ENCODE results near the gene ST8SIA4. TPM values are rescaled to one million over a fixed set of nuclear protein-coding genes. Genes with fewer than 3 reads are reported as not detected.

Gene ST8SIA4
- total and polyA plus RNA-seq, 2 experiments from 2014 or later, result 3.1 to 6.0 TPM

- no peaks in the 10 kb centered on the region for H4K20me1 ChIP-seq (ENCODE audit: insufficient read depth, poor library complexity, severe bottlenecking)
- no peak overlapping the region for H3K27ac ChIP-seq
- H3K4me3 ChIP-seq, result peak overlapping the region; percentile 40
- 2% methylated on average over 14 of the region's 14 CpGs for WGBS (ENCODE audit: low lambda C conversion rate, missing lambda C conversion rate)
- no peaks in the 10 kb centered on the region for H3K4me1 ChIP-seq (ENCODE audit: insufficient read depth)
- H3K27me3 ChIP-seq, result peaks cover 10% of the 10 kb centered on the region
- no peaks in the 10 kb centered on the region for H3K9me3 ChIP-seq (ENCODE audit: low read depth)
- peak overlapping the region; percentile 86 for H2AFZ ChIP-seq
- no peaks in the 10 kb centered on the region for H3K9me2 ChIP-seq (replicated peaks; ENCODE audit: insufficient read depth)
- H3K79me2 ChIP-seq, result no peaks in the 10 kb centered on the region
- H3K4me2 ChIP-seq, result peak overlapping the region; percentile 93
- H3K36me3 ChIP-seq (replicated peaks; ENCODE audit: insufficient read depth, low read depth), result no peaks in the 10 kb centered on the region
- TF ChIP-seq EZH2phosphoT487 (IDR thresholded peaks at IDR 0.05; ENCODE audit: low read depth, severe bottlenecking, unreplicated experiment) (no peak), CTCF (IDR thresholded peaks at IDR 0.05; ENCODE audit: poor library complexity) (no peak), EZH2 (IDR thresholded peaks at IDR 0.05; ENCODE audit: borderline replicate concordance) (no peak)
- DNase-seq (ENCODE audit: low spot score), result peak; percentile 3
These were observed 543 bp downstream of the ST8SIA4 start for GRCh38 chr5:100902440-100903038.

GRCh38 chr5:100901821-100902341 is 1.2 kb downstream of the ST8SIA4 start:
- Histone ChIP-seq H4K20me1 (ENCODE audit: insufficient read depth, poor library complexity, severe bottlenecking) (no peaks in the 10 kb centered on the region), H3K9me3 (ENCODE audit: low read depth) (no peaks in the 10 kb centered on the region), H3K27ac (peak overlapping the region; percentile 14), H2AFZ (peak overlapping the region; percentile 86), H3K27me3 (peaks cover 10% of the 10 kb centered on the region), H3K9me2 (replicated peaks; ENCODE audit: insufficient read depth) (no peaks in the 10 kb centered on the region), H3K4me2 (peak overlapping the region; percentile 93), H3K4me3 (peak overlapping the region; percentile 40), H3K36me3 (replicated peaks; ENCODE audit: insufficient read depth, low read depth) (no peaks in the 10 kb centered on the region), H3K79me2 (no peaks in the 10 kb centered on the region), H3K4me1 (ENCODE audit: insufficient read depth) (no peaks in the 10 kb centered on the region)
- TF ChIP-seq CTCF (IDR thresholded peaks at IDR 0.05; ENCODE audit: poor library complexity), result no peak
- TF ChIP-seq EZH2phosphoT487 (IDR thresholded peaks at IDR 0.05; ENCODE audit: low read depth, severe bottlenecking, unreplicated experiment), result no peak
- no peak for TF ChIP-seq EZH2 (IDR thresholded peaks at IDR 0.05; ENCODE audit: borderline replicate concordance)
- 12% methylated on average over 9 of the region's 9 CpGs for WGBS (ENCODE audit: low lambda C conversion rate, missing lambda C conversion rate)
- DNase-seq (ENCODE audit: low spot score), result peak; percentile 12

GRCh38 chr5:100900796-100901781 is 2.0 kb downstream of the ST8SIA4 start:
- H3K4me1 ChIP-seq (ENCODE audit: insufficient read depth), result no peaks in the 10 kb centered on the region
- DNase-seq (ENCODE audit: low spot score), result peak; percentile 70
- 3% methylated on average over 43 of the region's 47 CpGs for WGBS (ENCODE audit: low lambda C conversion rate, missing lambda C conversion rate)

More at GRCh38 chr5:100900796-100901781, 2.0 kb downstream of the ST8SIA4 start:
- Histone ChIP-seq H3K4me2 (peak overlapping the region; percentile 93), H3K9me3 (ENCODE audit: low read depth) (no peaks in the 10 kb centered on the region), H3K27ac (peak overlapping the region; percentile 14), H3K9me2 (replicated peaks; ENCODE audit: insufficient read depth) (no peaks in the 10 kb centered on the region), H3K27me3 (peaks cover 10% of the 10 kb centered on the region), H2AFZ (peak overlapping the region; percentile 86), H3K36me3 (replicated peaks; ENCODE audit: insufficient read depth, low read depth) (no peaks in the 10 kb centered on the region), H4K20me1 (ENCODE audit: insufficient read depth, poor library complexity, severe bottlenecking) (no peaks in the 10 kb centered on the region), H3K4me3 (peak overlapping the region; percentile 41), H3K79me2 (no peaks in the 10 kb centered on the region)
- TF ChIP-seq EZH2 (IDR thresholded peaks at IDR 0.05; ENCODE audit: borderline replicate concordance), result no peak
- no peak for TF ChIP-seq EZH2phosphoT487 (IDR thresholded peaks at IDR 0.05; ENCODE audit: low read depth, severe bottlenecking, unreplicated experiment)
- TF ChIP-seq CTCF (IDR thresholded peaks at IDR 0.05; ENCODE audit: poor library complexity), result no peak

Data from hepatocyte (in vitro differentiated cells).